SK-N-SH treated with all-trans-retinoic acid at 6 μM for 48 hours (cell line): ENCODE measurements around the gene CFAP161.

Experiments
- ATAC-seq: fragments of 200-7000 bp; cut with Tn5 transposase; 3 replicates; pipeline ENCODE4 v1.9.1; 2020; ENCODE audit warnings: mild to moderate bottlenecking, moderate library complexity
- ARNTL ChIP-seq: fragments of 450-650 bp; formaldehyde crosslinking; IDR thresholded peaks from 2 replicates; pipeline ENCODE4 v1.5.0; 2020; ENCODE audit warnings: low read depth, mild to moderate bottlenecking, moderate library complexity, borderline replicate concordance
- BACH2 ChIP-seq: fragments of 250-450 bp; sonication (Bioruptor Pico); IDR thresholded peaks from 2 replicates; pipeline ENCODE4 v1.9.0; 2021; ENCODE audit warnings: mild to moderate bottlenecking, borderline replicate concordance
- CSDC2 ChIP-seq: fragments of 250-450 bp; sonication (Bioruptor Pico); IDR thresholded peaks from 2 replicates; pipeline ENCODE4 v1.5.0; 2020; ENCODE audit warnings: mild to moderate bottlenecking, moderate library complexity
- ESRRG ChIP-seq: fragments of 250-450 bp; sonication (Bioruptor Pico); IDR thresholded peaks from 2 replicates; pipeline ENCODE4 v1.6.1; 2021; ENCODE audit warnings: mild to moderate bottlenecking
- GLIS3 ChIP-seq: fragments of 250-450 bp; sonication (Bioruptor Pico); IDR thresholded peaks from 2 replicates; pipeline ENCODE4 v1.5.0; 2020; ENCODE audit warnings: mild to moderate bottlenecking, moderate library complexity
- ISL1 ChIP-seq: fragments of 250-450 bp; sonication (Bioruptor Pico); IDR thresholded peaks from 2 replicates; pipeline ENCODE4 v2.1.2; 2022; ENCODE audit warnings: mild to moderate bottlenecking, moderate library complexity
- OSR1 ChIP-seq: fragments of 250-450 bp; sonication (Bioruptor Pico); IDR thresholded peaks from 2 replicates; pipeline ENCODE4 v1.8.0; 2022; ENCODE audit warnings: moderate library complexity, mild to moderate bottlenecking, inconsistent platforms
- PPARA ChIP-seq: fragments of 250-450 bp; sonication (Bioruptor Pico); IDR thresholded peaks from 2 replicates; pipeline ENCODE4 v1.5.0; 2020; ENCODE audit warnings: mild to moderate bottlenecking, borderline replicate concordance
- SNAI2 ChIP-seq: fragments of 250-450 bp; sonication (Bioruptor Pico); IDR thresholded peaks from 2 replicates; pipeline ENCODE4 v1.5.0; 2020; ENCODE audit warnings: mild to moderate bottlenecking, moderate library complexity
- TCF4 ChIP-seq: fragments of 250-450 bp; sonication (Bioruptor Pico); IDR thresholded peaks from 2 replicates; pipeline ENCODE4 v1.8.0; 2021; ENCODE audit warnings: mild to moderate bottlenecking, moderate library complexity, borderline replicate concordance
- TOX ChIP-seq: fragments of 250-450 bp; sonication (Bioruptor Pico); IDR thresholded peaks from 2 replicates; pipeline ENCODE4 v1.8.0; 2021; ENCODE audit warnings: mild to moderate bottlenecking, moderate library complexity, borderline replicate concordance
- ZC3H10 ChIP-seq: fragments of 250-450 bp; sonication (Bioruptor Pico); IDR thresholded peaks from 2 replicates; pipeline ENCODE4 v1.5.1; 2021; ENCODE audit warnings: mild to moderate bottlenecking, moderate library complexity
- ZFP3 ChIP-seq: fragments of 250-450 bp; sonication (Bioruptor Pico); IDR thresholded peaks from 2 replicates; pipeline ENCODE4 v1.5.0; 2020; ENCODE audit warnings: mild to moderate bottlenecking, moderate library complexity
- ZFP30 ChIP-seq: fragments of 450-650 bp; formaldehyde crosslinking; IDR thresholded peaks from 2 replicates; pipeline ENCODE4 v1.5.0; 2022; ENCODE audit warnings: mild to moderate bottlenecking, moderate library complexity
- ZNF565 ChIP-seq: fragments of 450-650 bp; formaldehyde crosslinking; conservative IDR thresholded peaks from 2 replicates; pipeline ENCODE4 v1.5.0; 2020; ENCODE audit warnings: low read depth, mild to moderate bottlenecking, moderate library complexity
- ZNF70 ChIP-seq: fragments of 450-650 bp; formaldehyde crosslinking; IDR thresholded peaks from 2 replicates; pipeline ENCODE4 v1.5.0; 2020; ENCODE audit warnings: mild to moderate bottlenecking, moderate library complexity
- ZNF8 ChIP-seq: fragments of 450-650 bp; formaldehyde crosslinking; IDR thresholded peaks from 2 replicates; pipeline ENCODE4 v1.5.0; 2020; ENCODE audit warnings: mild to moderate bottlenecking, moderate library complexity
- TF ChIP-seq, protein P1 (sequence below): fragments of 250-450 bp; sonication (Bioruptor Pico); IDR thresholded peaks from 2 replicates; pipeline ENCODE4 v1.5.0; 2020; ENCODE audit warnings: mild to moderate bottlenecking, moderate library complexity
- TF ChIP-seq, protein P2 (sequence below): fragments of 250-450 bp; sonication (Bioruptor Pico); IDR thresholded peaks from 2 replicates; pipeline ENCODE4 v1.8.0; 2020; ENCODE audit warnings: mild to moderate bottlenecking, moderate library complexity, borderline replicate concordance
- TF ChIP-seq, protein P3 (sequence below): fragments of 250-450 bp; sonication (Bioruptor Pico); IDR thresholded peaks from 2 replicates; pipeline ENCODE4 v1.8.0; 2021; ENCODE audit warnings: low read depth, mild to moderate bottlenecking, moderate library complexity, borderline replicate concordance
- TF ChIP-seq, protein P4 (sequence below): fragments of 250-450 bp; sonication (Bioruptor Pico); IDR thresholded peaks from 2 replicates; pipeline ENCODE4 v1.5.1; 2021; ENCODE audit warnings: mild to moderate bottlenecking, moderate library complexity
- TF ChIP-seq, protein P5 (sequence below): fragments of 250-450 bp; sonication (Bioruptor Pico); IDR thresholded peaks from 2 replicates; pipeline ENCODE4 v1.5.1; 2020; ENCODE audit warnings: low read depth, mild to moderate bottlenecking, moderate library complexity

Gene CFAP161

DNA sequence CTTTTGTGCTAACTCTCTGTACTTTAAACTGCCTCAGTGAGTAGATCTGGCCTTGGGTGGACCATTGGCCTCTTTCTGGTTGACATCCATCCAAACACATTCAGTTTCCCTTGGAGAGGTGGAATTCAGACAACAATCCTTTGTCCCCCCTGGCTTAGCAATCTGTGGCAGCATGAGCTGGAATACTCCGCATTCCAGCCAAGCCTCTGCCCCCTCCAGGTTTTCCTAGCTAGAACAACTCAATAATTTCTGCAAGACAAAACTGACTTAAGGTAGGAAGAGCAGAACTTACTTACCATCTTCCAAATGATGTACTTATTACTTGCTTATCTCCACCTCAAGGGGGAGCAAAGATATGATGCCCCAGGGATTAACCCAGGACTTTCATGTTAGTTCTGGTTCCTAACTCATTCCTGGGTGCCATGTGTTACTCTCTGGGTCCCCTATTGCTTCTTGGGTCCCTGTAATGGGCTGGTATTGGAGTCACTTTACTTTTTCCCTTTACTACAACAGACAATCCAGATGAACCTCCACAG, 40.8 kb downstream of the CFAP161 start:
- TF ChIP-seq ZFP30 (CRISPR knock-in tag) (no peak), ZC3H10 (CRISPR knock-in tag) (no peak), ISL1 (CRISPR knock-in tag) (no peak), OSR1 (no peak), TCF4 (CRISPR knock-in tag) (no peak), TOX (CRISPR knock-in tag) (no peak), ZNF565 (CRISPR knock-in tag) (no peak), ZFP3 (CRISPR knock-in tag) (no peak), PPARA (no peak), ESRRG (no peak), CSDC2 (CRISPR knock-in tag) (no peak), BACH2 (CRISPR knock-in tag) (no peak), ZNF8 (no peak), SNAI2 (CRISPR knock-in tag) (no peak), ZNF70 (CRISPR knock-in tag) (no peak), GLIS3 (CRISPR knock-in tag) (no peak)
- TF ChIP-seq, protein P1, sequence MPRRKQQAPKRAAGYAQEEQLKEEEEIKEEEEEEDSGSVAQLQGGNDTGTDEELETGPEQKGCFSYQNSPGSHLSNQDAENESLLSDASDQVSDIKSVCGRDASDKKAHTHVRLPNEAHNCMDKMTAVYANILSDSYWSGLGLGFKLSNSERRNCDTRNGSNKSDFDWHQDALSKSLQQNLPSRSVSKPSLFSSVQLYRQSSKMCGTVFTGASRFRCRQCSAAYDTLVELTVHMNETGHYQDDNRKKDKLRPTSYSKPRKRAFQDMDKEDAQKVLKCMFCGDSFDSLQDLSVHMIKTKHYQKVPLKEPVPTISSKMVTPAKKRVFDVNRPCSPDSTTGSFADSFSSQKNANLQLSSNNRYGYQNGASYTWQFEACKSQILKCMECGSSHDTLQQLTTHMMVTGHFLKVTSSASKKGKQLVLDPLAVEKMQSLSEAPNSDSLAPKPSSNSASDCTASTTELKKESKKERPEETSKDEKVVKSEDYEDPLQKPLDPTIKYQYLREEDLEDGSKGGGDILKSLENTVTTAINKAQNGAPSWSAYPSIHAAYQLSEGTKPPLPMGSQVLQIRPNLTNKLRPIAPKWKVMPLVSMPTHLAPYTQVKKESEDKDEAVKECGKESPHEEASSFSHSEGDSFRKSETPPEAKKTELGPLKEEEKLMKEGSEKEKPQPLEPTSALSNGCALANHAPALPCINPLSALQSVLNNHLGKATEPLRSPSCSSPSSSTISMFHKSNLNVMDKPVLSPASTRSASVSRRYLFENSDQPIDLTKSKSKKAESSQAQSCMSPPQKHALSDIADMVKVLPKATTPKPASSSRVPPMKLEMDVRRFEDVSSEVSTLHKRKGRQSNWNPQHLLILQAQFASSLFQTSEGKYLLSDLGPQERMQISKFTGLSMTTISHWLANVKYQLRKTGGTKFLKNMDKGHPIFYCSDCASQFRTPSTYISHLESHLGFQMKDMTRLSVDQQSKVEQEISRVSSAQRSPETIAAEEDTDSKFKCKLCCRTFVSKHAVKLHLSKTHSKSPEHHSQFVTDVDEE, result no peak
- TF ChIP-seq, protein P2, sequence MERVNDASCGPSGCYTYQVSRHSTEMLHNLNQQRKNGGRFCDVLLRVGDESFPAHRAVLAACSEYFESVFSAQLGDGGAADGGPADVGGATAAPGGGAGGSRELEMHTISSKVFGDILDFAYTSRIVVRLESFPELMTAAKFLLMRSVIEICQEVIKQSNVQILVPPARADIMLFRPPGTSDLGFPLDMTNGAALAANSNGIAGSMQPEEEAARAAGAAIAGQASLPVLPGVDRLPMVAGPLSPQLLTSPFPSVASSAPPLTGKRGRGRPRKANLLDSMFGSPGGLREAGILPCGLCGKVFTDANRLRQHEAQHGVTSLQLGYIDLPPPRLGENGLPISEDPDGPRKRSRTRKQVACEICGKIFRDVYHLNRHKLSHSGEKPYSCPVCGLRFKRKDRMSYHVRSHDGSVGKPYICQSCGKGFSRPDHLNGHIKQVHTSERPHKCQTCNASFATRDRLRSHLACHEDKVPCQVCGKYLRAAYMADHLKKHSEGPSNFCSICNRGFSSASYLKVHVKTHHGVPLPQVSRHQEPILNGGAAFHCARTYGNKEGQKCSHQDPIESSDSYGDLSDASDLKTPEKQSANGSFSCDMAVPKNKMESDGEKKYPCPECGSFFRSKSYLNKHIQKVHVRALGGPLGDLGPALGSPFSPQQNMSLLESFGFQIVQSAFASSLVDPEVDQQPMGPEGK (CRISPR knock-in tag), result no peak
- TF ChIP-seq, protein P3, sequence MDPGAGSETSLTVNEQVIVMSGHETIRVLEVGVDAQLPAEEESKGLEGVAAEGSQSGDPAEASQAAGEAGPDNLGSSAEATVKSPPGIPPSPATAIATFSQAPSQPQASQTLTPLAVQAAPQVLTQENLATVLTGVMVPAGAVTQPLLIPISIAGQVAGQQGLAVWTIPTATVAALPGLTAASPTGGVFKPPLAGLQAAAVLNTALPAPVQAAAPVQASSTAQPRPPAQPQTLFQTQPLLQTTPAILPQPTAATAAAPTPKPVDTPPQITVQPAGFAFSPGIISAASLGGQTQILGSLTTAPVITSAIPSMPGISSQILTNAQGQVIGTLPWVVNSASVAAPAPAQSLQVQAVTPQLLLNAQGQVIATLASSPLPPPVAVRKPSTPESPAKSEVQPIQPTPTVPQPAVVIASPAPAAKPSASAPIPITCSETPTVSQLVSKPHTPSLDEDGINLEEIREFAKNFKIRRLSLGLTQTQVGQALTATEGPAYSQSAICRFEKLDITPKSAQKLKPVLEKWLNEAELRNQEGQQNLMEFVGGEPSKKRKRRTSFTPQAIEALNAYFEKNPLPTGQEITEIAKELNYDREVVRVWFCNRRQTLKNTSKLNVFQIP, result no peak
- TF ChIP-seq, protein P4, sequence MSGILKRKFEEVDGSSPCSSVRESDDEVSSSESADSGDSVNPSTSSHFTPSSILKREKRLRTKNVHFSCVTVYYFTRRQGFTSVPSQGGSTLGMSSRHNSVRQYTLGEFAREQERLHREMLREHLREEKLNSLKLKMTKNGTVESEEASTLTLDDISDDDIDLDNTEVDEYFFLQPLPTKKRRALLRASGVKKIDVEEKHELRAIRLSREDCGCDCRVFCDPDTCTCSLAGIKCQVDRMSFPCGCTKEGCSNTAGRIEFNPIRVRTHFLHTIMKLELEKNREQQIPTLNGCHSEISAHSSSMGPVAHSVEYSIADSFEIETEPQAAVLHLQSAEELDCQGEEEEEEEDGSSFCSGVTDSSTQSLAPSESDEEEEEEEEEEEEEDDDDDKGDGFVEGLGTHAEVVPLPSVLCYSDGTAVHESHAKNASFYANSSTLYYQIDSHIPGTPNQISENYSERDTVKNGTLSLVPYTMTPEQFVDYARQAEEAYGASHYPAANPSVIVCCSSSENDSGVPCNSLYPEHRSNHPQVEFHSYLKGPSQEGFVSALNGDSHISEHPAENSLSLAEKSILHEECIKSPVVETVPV (CRISPR knock-in tag), result no peak
- TF ChIP-seq, all 23 proteins: peak for 0
- no peak for ATAC-seq

DNA sequence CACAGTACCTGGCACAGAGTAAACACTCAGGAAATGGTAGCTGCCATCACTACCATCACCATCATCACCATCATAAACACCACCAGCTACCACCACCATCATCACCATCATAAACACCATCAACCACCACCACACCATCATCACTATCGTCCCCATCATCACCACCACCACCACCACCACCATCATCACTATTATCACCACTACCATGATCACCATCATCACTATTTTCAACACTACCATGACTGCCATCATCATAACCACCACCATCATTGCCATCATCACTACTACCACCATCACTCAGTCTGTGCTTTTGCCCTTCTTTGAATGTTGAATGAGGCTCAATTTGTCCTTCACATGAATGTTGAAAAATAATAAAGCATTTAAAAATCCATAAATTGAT, 41.4 kb downstream of the CFAP161 start:
- ATAC-seq, result no peak

DNA sequence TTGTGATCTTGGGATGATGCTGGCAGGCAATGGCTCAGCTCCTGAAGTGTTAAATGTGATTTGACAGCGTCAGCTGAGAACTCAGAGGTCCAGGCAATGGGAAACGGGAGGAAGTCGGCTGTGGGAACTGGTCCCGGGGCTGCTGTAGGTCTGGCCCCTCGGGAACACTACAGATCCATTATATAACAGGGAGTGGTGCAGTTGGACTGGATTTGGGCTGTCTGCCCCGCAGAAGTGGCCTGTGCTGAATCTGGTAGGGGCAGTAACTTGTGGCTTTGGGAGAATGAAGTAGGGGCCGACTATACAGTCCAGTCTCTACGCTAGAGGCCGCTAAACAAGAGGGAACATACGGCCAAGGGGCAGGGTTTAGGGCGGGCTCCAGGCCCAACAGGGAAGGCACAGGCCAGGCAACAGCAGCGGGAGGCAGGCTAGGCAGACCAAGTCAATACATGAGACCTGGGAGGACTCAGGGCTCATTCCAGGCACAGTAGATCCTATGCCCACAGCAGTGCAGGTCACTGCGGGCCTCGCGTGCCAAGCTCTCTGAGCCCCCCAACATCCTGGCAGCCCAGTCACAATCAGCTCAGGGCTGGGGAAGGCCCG, 42.3 kb downstream of the CFAP161 start:
- TF ChIP-seq ZNF8 (no peak), TOX (CRISPR knock-in tag) (no peak), ZC3H10 (CRISPR knock-in tag) (no peak), BACH2 (CRISPR knock-in tag) (no peak), OSR1 (no peak), CSDC2 (CRISPR knock-in tag) (no peak), ESRRG (no peak), GLIS3 (CRISPR knock-in tag) (no peak), ARNTL (CRISPR knock-in tag) (no peak), TCF4 (CRISPR knock-in tag) (no peak), ZNF70 (CRISPR knock-in tag) (no peak)
- TF ChIP-seq, protein P5, sequence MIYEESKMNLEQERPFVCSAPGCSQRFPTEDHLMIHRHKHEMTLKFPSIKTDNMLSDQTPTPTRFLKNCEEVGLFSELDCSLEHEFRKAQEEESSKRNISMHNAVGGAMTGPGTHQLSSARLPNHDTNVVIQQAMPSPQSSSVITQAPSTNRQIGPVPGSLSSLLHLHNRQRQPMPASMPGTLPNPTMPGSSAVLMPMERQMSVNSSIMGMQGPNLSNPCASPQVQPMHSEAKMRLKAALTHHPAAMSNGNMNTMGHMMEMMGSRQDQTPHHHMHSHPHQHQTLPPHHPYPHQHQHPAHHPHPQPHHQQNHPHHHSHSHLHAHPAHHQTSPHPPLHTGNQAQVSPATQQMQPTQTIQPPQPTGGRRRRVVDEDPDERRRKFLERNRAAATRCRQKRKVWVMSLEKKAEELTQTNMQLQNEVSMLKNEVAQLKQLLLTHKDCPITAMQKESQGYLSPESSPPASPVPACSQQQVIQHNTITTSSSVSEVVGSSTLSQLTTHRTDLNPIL, result no peak
- TF ChIP-seq, protein P3, result no peak
- TF ChIP-seq, protein P4 (CRISPR knock-in tag), result no peak
- TF ChIP-seq, all 23 proteins: peak for 0
- ATAC-seq, result no peak

More for the DNA sequence above, 41.4 kb downstream of the CFAP161 start:
- TF ChIP-seq ZNF8, result no peak
